ENCODE data around the gene FKBP10.
"Not testable (repeated sequence)": the region's sequence is repeated elsewhere in the genome, so short reads cannot be mapped to it uniquely, and the experiment has no call there.

The FKBP10 gene

DNA sequence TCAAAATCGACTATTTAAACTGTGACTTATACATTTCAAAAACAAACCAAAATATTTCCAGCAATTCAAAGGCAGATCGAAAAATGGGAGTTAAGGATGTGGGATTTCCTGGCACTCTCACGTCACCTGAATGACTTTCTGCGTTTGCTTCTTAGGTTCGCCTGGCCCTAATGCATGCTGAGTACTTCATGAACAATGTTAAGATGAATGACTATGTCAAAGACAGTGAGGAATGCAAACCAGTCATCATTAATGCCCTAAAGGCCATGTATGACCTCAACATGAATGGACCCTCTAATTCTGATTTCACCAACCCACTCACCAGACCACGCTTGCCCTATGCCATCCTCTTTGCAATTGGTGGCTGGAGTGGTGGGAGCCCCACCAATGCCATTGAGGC, 32.2 kb downstream of the FKBP10 start:
- DNase-seq = no peak

DNA sequence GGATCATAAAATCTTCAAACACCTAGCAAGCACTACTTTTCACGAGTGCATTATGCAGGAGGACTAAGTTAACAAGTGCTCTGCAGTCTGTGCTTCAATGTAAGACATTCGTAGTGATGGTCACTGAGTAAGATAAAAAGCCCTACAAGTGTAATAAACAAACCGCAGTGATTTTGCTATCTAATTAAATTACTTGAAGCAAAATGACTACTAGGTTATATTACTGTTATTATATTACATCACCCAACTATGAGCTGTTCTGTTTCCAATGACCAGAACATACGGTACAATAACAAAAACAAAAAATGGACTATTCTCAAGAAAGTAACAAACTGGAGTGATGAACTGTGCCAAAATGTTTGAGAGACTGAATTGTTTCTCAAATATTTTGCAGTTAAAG, 36.0 kb downstream of the FKBP10 start:
- DNase-seq = no peak

DNA sequence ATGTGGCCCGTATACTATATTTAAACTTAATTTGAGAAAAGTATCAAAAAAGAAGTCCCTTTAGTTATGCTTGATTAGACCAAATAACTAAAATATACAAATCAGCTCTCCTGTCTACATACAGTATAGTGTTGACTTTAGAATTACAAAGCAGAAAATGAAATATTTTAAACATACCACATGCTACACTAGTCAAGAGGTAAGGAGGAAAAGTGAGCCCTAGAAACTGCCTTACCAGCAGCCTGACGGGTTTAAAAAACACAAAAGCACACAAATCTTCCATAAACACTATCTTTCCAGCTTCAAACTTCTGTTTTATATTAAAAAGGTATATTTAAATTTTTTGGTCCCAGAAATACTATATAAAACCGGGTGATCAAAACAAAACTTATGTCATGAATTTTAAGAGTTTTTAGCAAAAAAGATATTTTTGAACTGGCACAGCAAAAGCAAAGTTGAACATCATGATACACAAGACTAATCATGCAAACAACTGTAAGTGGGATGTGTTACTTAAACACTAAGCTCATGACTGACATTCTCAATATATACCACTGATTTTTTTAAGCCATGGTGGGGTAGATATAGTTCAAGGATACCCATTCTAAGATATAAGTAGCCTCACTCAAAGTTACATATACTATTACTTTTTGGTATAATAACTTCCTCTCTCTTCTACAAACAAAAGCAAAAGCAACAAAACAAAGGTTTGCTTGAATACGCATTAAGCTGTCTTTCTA, 36.6 kb downstream of the FKBP10 start:
- DNase-seq = no peak

DNA sequence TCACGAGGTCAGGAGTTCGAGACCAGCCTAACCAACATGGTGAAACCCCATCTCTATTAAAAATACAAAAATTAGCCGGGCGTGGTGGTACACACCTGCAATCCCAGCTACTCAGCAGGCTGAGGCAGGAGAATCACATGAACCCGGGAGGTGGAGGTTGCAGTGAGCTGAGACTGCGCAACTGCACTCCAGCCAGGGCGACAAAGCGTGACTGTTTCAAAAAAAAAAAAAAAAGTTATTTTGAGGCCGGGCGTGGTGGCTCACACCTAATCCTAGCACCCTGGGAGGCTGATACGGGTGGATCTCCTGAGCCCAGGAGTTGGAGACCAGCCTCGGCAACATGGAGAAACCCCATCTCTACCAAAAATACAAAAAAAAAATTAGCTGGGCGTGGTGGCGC, 38.6 kb downstream of the FKBP10 start:
- not testable (repeated sequence) for DNase-seq

DNA sequence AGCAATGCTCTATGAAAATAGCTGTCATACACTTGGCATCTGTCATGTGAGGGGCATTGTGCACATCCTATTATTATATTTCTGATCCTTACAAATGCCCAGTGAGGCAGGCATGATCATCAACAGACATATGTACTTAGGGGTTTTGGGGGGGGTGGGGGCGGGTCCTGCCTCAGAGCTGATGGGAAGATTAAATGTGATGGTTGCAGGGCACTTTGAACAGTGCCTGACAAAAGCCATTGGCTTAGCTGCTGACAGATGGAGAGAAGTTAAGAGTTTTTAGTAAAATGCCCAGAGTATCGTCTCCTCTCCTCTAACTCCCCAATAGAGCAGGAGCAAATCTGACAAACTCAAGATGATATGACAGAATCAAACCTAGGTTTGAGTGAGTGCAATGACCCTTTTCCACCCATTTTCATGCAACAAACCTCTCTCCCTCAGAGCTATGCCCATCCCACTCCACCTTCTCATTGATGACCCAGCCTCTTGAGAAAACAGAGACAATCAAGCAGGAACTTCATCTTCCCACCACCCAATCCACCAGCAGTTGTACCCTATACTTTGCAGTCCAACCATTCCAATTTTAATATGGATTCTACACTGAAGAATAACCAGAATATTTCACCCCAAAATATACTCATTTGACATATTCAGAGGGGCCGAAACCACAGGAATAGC, 47.6 kb downstream of the FKBP10 start:
- no peak for DNase-seq

DNA sequence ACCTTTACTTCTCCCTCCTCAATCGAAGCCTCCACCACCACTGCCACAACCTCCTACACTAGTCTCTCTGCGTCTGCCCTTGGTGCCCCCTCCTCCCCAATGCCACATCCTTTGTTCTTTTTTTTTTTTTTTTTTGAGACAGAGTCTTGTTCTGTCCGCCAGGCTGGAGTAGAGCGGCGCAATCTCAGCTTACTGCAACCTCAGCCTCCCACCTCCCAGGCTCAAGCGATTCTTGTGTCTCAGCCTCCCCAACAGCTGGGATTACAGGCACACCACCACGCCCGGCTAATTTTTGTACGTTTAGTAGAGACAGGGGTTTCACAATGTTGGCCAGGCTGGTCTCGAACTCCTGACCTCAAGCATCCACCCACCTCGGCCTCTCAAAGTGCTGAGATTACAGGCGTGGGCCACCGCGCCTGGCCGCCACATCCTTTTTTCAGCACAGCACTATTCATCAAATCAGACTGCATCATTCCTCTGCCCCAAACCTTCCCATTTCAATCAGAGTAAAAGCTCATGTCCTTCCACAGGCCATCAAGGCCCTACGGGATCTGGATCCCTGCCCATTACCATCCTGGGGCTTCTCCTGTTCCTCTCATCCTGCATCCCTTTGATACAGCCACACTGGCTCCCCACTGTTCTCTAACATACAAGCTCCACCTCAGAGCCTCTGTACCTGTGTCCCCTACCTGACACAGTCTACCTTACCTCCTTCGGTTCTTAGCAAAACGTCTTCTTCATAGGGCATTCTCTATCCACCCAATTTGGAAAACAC, 50.5 kb downstream of the FKBP10 start:
- no peak for DNase-seq

DNA sequence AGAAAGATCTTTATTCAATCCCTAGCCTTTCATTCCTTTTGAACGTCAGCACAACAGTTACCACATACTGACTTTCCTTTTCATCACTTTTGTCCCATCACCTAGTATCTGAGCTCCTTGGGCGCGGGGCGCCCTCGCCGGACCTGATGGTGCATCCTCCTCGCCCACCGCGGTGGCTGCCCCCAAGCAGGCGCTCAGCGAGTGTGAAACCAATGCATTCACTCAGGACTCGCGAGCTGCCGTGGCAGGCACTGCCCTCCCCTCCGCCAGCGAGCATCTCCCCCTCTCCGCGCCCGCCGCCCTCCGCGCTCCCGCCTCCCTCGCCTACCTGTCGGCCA, 51.7 kb downstream of the FKBP10 start:
- DNase-seq = peak; percentile 44

DNA sequence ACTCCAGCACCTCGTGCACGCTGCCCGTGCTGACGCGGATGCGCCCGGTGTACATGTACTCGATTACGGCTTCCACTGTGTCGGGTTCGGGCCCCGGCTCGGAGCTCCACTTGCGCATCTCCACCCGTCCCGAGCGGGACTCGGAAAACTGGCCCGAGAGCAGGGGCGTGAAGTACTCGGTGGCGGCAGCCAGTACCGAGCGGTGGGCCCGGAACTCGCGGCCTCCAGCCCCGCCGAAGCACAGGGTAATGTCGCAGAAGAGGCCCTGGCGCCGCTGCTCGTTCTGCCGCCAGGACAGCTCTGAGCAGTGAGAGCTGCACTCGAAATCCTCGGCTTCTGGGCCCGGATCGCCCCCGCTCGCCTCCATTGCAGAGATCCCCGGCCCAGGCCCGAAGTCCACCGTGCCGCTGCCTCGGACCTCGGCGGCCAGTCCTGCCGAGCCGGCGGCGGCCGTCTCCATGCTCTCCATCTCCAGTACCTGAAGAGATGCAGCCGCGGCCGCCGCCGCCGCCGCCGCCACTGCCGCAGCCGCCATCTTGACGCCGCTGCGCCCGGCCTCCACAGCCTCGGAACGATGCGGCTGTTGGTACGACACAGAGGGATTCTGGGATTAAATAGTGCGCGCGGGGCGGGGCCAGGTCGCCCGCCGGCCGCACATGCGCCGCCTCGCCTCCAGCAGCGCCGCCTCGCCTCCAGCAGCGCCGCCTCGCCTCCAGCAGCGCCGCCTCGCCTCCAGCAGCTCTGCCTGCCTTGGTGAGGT, 52.2 kb downstream of the FKBP10 start, which contains the start of gene KLHL11:
Gene KLHL11, minus strand, starts transcription at position 588 of the 760 bp plus-strand sequence. Its CDS starts 53 bp downstream, at position 535.
- DNase-seq = peak; percentile 92

DNA sequence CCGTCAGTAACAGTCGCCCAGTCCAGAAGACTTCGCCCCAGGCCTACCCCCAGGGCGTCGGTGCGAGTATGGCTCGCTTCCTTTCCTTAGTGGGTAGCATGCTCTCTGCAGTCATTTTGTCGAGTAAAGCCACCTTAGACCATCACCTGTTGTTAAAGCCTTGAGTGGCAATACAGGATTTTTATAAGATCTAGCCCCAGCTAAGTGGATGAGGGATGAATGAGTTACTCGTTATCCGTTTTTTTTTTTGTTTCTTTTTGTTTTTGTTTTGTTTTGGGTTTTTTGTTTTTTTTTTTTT, 52.7 kb downstream of the FKBP10 start:
- no peak for DNase-seq

DNA sequence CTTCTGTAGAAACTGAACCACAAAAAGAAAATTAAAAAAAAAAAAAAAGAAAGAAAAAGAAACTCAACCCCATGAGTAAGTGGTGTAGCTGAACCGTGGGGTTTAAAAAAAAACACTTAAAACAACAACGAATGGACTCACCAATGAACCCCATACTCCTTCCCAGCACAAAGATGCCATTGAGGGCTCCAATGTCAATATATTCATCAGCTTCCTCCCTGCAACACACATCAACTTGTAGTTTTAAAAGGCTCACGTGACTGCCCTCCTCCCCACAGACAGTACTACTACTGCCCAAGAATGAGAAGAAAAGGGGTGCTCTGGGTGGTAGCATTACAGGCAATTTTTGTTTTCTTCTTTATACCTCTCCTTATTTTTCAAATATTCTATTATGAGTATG, 55.8 kb downstream of the FKBP10 start:
- no peak for DNase-seq

DNA sequence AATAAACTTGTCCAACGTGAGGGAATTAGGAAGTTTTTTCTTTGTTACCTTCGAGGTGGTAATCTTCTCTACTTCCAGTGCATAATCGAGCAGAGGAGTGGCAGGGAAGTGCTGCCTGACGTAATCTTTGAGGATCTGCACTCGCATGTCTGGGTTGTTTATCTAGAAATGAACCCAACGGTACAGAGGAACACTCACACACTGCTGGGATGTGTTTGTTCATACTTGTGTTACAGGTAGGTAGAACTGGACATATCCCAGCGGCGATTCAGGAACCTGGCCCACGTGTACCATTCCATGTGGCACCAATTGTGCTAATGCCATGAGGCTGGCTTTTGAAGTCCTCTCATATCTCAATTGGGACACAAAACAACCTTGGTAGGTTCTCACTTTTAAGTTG, 56.6 kb downstream of the FKBP10 start:
- no peak for DNase-seq

DNA sequence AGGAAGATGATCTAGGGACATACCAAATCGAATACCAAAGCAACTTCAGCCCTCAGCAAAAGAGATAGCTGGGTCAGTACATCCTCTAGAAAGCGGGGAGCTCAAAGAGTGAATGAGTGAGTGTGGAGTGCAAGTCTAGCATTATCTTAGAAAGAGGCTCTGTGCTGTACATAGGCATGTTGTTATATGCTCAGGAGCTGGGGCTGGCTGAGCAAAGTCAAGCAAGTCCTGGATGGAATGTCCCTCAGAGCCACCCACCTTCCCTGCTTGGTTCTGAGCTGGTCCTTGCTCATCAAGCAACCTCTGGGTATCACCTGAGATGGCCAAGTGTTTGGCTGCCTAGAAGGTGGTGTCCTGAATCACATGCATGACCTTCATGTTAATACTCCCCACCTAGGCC, 57.3 kb downstream of the FKBP10 start:
- DNase-seq = no peak

DNA sequence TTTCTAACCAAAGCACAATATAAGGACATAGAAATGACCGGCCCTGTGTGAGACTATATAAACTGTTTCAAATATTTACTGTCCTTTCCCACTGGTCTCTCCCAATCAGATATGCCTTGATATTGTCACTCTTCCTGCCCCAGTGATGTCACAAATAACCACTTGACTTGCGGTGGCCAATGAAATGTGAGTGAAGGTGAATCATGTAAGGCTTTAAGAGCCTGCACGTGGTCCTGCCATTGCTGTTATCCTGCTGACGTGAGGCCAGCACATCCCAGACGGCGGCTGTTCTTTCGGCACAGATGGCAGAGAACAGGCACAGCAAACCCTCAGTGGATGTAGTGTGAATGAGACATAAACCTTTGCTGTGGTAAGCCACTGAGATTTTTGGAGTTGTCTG, 57.8 kb downstream of the FKBP10 start:
- DNase-seq = no peak

DNA sequence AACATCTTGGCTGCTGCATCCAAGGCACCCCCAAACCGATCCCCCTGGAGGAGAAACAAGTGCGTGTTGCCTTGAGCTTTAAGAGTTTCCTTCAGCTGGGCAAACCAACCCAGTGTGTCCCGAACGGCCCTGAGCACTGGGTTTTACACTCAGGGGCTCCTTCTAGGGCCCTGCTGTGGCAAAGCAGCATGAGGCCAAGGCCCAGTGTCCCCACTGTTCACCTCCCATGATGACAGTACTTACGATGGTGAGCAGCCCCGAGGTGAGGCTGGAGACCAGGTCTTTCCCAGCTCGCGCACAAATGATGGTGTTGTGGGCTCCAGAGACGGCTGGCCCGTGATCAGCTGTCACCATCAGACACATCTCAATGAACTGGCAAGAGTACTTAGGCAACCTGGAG, 59.0 kb downstream of the FKBP10 start:
- DNase-seq = no peak
